Panc1 (cell line): ENCODE measurements around the gene JPH3. TPM values are rescaled to one million over a fixed set of nuclear protein-coding genes. Genes with fewer than 3 reads are reported as not detected.

Experiments
- ATAC-seq: fragments of 200-7000 bp; cut with Tn5 transposase; 2 replicates; pipeline ENCODE4 v1.9.1; 2020; ENCODE audit warnings: mild to moderate bottlenecking, moderate library complexity
- BruUV-seq: library from RNA; stranded (reverse); fragments of 400-500 nt; replicated peaks from 2 replicates; lab custom pipeline; 2021; lab: Mats Ljungman, UMichigan
- CTCF ChIA-PET: fragments of 300-600 bp; sonication (Branson Sonifier 250); formaldehyde crosslinking; loops from one replicate; lab custom pipeline; 2022; ENCODE audit warnings: antibody characterized with exemption; lab: Charles Lee
- POLR2A ChIA-PET: fragments of 300-600 bp; sonication (Branson Sonifier 250); formaldehyde crosslinking; loops from one replicate; lab custom pipeline; 2022; ENCODE audit warnings: antibody characterized with exemption; lab: Charles Lee
- DNase-seq: peaks from one replicate; pipeline ENCODE4 v3.0.0-alpha.2; 2010; ENCODE audit warnings: low read depth, low spot score
- H3K27ac ChIP-seq: 2 replicates; pipeline ENCODE4 v1.5.1; 2011; ENCODE audit warnings: mild to moderate bottlenecking, low read length, inconsistent platforms
- H3K27me3 ChIP-seq: fragments of 200-500 bp; sonication (Bioruptor generic); 2 replicates; pipeline ENCODE4 v1.6.0; 2014; ENCODE audit warnings: low read length, inconsistent platforms; ENCODE audit not compliant: control insufficient read depth, insufficient read depth
- H3K36me3 ChIP-seq: fragments of 200-500 bp; sonication (Bioruptor generic); 2 replicates; pipeline ENCODE4 v1.5.1; 2014; ENCODE audit warnings: inconsistent platforms, mild to moderate bottlenecking, low read length, moderate library complexity; ENCODE audit not compliant: control insufficient read depth, insufficient read depth
- H3K4me1 ChIP-seq: 2 replicates; pipeline ENCODE4 v1.5.1; 2011; ENCODE audit warnings: inconsistent platforms, mild to moderate bottlenecking, low read length, moderate library complexity; ENCODE audit not compliant: control insufficient read depth, insufficient read depth
- H3K4me3 ChIP-seq, 2 experiments: 2 replicates each; pipeline ENCODE4 v1.5.1; 2011 to 2012; ENCODE audit warnings: low read depth in 2 of 2, low read length in 2 of 2, mild to moderate bottlenecking in 2 of 2, inconsistent platforms in 1 of 2, moderate library complexity in 1 of 2
- H3K9me3 ChIP-seq: fragments of 200-500 bp; sonication (Bioruptor generic); 2 replicates; pipeline ENCODE4 v1.5.1; 2014; ENCODE audit warnings: low read depth, mild to moderate bottlenecking, inconsistent platforms, low read length, moderate library complexity; ENCODE audit not compliant: control insufficient read depth, insufficient read depth
- POLR2AphosphoS5 ChIP-seq: IDR thresholded peaks from 2 replicates; pipeline ENCODE4 v1.6.1; 2012; ENCODE audit warnings: mild to moderate bottlenecking, low read depth, low read length, moderate library complexity
- SIN3A ChIP-seq: IDR thresholded peaks from 2 replicates; pipeline ENCODE4 v1.6.1; 2012; ENCODE audit warnings: low read depth, mild to moderate bottlenecking, low read length, moderate library complexity, borderline replicate concordance; ENCODE audit not compliant: insufficient read depth
- TCF7L2 ChIP-seq: IDR thresholded peaks from 2 replicates; pipeline ENCODE4 v1.6.1; 2011; ENCODE audit warnings: mild to moderate bottlenecking, low read depth, low read length, inconsistent platforms
- in situ Hi-C: cut with HindIII; loops from 2 replicates; pipeline ENCODE4 v1.10.0; 2016; ENCODE audit warnings: low sequenced_read_pairs, low pct_unique_long_range_greater_than_20kb
- intact Hi-C: fragments of 100-400 bp; cut with micrococcal nuclease; formaldehyde crosslinking; loops from one replicate; pipeline ENCODE4 v1.10.0; 2022; ENCODE audit not compliant: unreplicated experiment
- total RNA-seq: library from RNA; stranded (reverse); gene quantifications from one replicate; pipeline ENCODE4 v1.2.1, GENCODE V29; 2021; ENCODE audit not compliant: unreplicated experiment
- TF ChIP-seq, protein P1 (sequence below): fragments of 450-650 bp; IDR thresholded peaks from 2 replicates; pipeline ENCODE4 v1.5.1; 2017; ENCODE audit warnings: mild to moderate bottlenecking
- TF ChIP-seq, protein P2 (sequence below), 2 experiments: IDR thresholded peaks; 2 replicates each; pipeline ENCODE4 v1.6.1; 2011 to 2012; ENCODE audit warnings: low read depth in 2 of 2, control low read depth in 1 of 2, low read length in 1 of 2, mild to moderate bottlenecking in 1 of 2, moderate library complexity in 1 of 2; ENCODE audit not compliant: insufficient read depth in 1 of 2

Gene JPH3
- total RNA-seq, 1 experiment from 2014 or later: 1.2 TPM

DNA sequence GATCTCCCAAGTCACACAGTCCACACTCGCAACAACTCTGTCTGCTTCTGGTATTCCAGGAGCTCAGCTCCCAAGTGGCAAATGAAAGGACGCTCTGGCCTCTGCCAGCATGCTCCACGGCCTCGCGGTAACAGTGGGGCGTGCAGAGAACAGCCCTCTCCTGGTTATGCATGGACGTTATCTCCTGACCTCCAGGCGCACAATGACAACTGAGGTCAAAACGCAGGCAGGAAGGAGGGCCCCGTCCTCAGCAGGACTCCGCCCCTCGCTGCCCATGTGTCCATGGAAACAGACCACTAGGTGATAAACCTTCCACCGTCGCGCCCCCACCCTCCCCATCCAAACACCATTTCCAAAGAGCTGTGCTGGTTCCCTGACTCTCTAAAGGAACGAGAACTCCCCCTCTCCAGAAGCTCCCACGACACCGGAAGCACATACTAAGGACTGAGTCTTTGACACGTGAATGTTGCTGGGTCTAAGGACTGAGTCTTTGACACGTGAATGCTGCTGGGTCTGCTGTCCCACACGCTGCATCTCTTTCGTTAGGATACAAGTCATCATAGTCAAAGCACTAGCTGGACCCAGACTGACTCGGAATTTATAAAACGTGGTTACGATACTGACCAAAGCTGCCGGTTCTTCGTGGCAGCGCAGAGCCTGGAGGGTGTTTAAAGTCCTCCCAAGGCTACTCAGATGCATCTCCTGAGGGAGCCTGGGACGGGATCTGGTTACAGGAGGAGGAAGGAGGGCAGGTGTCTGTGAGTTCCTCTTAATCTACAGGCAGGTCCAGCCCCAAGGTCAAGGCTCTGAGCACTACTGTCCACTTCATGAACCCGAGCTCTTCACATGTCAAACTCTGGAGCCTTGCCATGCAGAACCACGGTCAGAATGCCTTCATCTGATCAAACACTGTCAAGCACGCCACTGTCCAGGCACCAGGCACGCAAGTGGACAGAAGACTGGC, 119.6 kb downstream of the JPH3 start:
- ChIA-PET CTCF (no interaction called here), POLR2A (interaction anchor here (0.6 kb wide), 2 partner anchors 161 to 1255 kb away, joined by 3 to 5 read pairs; no protein-coding TSS in a partner anchor)
- BruUV-seq: no TSS peak
- Histone ChIP-seq H3K4me3 (no peak overlapping the region), H3K36me3 (no peaks in the 10 kb centered on the region), H3K9me3 (no peaks in the 10 kb centered on the region), H3K4me1 (no peaks in the 10 kb centered on the region), H3K27ac (no peak overlapping the region), H3K27me3 (no peaks in the 10 kb centered on the region)
- in situ Hi-C loops (no loop called here), intact Hi-C loops (no loop called here)
- TF ChIP-seq TCF7L2: no peak
- ATAC-seq (no peak), DNase-seq (no peak)

DNA sequence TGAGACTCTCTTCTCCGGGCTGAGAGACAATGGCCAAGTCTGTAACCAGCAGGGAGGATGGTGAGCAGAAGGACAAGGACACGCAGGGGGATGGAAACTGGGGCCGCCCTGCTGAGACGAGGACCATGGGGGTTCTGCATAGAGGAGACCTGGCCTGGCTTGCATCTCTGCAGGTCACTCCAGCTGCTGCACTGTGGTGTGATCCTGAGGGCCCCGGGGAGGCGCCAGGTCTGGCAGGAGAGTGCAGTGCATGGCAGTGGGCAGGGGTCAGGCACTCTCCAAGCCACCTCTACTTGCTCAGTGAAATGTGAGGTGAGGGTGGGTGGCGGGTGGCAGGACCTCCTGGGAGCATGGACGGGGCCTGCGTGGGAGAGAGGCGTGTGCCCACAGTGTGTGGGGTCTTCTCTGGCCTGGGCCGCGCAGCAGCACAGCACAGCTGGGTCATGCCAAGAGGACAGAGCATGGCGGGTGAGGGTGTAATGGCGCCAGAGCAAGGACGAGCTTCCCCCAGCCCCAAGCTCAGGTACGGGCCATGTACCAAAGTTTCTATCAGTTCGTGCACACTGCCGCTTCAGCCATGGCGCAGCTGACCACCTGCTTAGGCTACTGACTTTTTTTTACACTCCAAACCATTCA, 120.4 kb downstream of the JPH3 start:
- in situ Hi-C loops: no loop called here
- no TSS peak for BruUV-seq
- no peak overlapping the region for H3K4me3 ChIP-seq

More for the DNA sequence above, 120.4 kb downstream of the JPH3 start:
- Histone ChIP-seq H3K27me3 (no peaks in the 10 kb centered on the region), H3K27ac (no peak overlapping the region), H3K4me1 (no peaks in the 10 kb centered on the region), H3K9me3 (no peaks in the 10 kb centered on the region), H3K36me3 (no peaks in the 10 kb centered on the region)
- TF ChIP-seq POLR2AphosphoS5: no peak
- no peak for TF ChIP-seq SIN3A
- TF ChIP-seq, protein P1, sequence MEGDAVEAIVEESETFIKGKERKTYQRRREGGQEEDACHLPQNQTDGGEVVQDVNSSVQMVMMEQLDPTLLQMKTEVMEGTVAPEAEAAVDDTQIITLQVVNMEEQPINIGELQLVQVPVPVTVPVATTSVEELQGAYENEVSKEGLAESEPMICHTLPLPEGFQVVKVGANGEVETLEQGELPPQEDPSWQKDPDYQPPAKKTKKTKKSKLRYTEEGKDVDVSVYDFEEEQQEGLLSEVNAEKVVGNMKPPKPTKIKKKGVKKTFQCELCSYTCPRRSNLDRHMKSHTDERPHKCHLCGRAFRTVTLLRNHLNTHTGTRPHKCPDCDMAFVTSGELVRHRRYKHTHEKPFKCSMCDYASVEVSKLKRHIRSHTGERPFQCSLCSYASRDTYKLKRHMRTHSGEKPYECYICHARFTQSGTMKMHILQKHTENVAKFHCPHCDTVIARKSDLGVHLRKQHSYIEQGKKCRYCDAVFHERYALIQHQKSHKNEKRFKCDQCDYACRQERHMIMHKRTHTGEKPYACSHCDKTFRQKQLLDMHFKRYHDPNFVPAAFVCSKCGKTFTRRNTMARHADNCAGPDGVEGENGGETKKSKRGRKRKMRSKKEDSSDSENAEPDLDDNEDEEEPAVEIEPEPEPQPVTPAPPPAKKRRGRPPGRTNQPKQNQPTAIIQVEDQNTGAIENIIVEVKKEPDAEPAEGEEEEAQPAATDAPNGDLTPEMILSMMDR: no peak
- TF ChIP-seq, protein P2, sequence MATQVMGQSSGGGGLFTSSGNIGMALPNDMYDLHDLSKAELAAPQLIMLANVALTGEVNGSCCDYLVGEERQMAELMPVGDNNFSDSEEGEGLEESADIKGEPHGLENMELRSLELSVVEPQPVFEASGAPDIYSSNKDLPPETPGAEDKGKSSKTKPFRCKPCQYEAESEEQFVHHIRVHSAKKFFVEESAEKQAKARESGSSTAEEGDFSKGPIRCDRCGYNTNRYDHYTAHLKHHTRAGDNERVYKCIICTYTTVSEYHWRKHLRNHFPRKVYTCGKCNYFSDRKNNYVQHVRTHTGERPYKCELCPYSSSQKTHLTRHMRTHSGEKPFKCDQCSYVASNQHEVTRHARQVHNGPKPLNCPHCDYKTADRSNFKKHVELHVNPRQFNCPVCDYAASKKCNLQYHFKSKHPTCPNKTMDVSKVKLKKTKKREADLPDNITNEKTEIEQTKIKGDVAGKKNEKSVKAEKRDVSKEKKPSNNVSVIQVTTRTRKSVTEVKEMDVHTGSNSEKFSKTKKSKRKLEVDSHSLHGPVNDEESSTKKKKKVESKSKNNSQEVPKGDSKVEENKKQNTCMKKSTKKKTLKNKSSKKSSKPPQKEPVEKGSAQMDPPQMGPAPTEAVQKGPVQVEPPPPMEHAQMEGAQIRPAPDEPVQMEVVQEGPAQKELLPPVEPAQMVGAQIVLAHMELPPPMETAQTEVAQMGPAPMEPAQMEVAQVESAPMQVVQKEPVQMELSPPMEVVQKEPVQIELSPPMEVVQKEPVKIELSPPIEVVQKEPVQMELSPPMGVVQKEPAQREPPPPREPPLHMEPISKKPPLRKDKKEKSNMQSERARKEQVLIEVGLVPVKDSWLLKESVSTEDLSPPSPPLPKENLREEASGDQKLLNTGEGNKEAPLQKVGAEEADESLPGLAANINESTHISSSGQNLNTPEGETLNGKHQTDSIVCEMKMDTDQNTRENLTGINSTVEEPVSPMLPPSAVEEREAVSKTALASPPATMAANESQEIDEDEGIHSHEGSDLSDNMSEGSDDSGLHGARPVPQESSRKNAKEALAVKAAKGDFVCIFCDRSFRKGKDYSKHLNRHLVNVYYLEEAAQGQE (IDR thresholded peaks at IDR 0.05; ENCODE audit: insufficient read depth in 1 of 2, low read depth in 2 of 2, low read length in 1 of 2): no peak
- DNase-seq: no peak
- POLR2A ChIA-PET: no interaction called here
- CTCF ChIA-PET: no interaction called here
- intact Hi-C loops: no loop called here
- ATAC-seq: no peak
